Tibial artery (tissue), 4 donors: ENCODE results near the gene B4GALT1.

ENCODE experiments used
- DNase-seq, 2 donors: peaks; one replicate each; pipeline ENCODE4 v3.0.0-alpha.2; 2019
- H3K27ac ChIP-seq, 2 donors: fragments of 200-600 bp; sonication (generic) in 1 of 2; 1 replicate in 1 of 2; 2 replicates in 1 of 2; pipeline ENCODE4 v1.5.1; 2018 to 2019; ENCODE audit warnings: mild to moderate bottlenecking in 1 of 2
- H3K27me3 ChIP-seq, 2 donors: fragments of 200-600 bp; sonication (generic) in 1 of 2; one replicate each; pipeline versions ENCODE4 v1.5.1 to v1.6.0; 2016 to 2019
- H3K36me3 ChIP-seq, 3 donors: fragments of 200-600 bp; sonication (generic) in 2 of 3; one replicate each; pipeline ENCODE4 v1.5.1; 2016 to 2019; ENCODE audit warnings: mild to moderate bottlenecking in 2 of 3
- H3K4me1 ChIP-seq, 4 donors: fragments of 200-600 bp; sonication (generic) in 2 of 4; 1 replicate in 3 of 4; 2 replicates in 1 of 4; pipeline ENCODE4 v1.5.1; 2016 to 2019
- H3K4me3 ChIP-seq, 2 donors: fragments of 200-600 bp; sonication (generic) in 1 of 2; 1 replicate in 1 of 2; 2 replicates in 1 of 2; pipeline ENCODE4 v1.5.1; 2018 to 2019; ENCODE audit warnings: mild to moderate bottlenecking in 2 of 2
- H3K9me3 ChIP-seq, 3 donors: fragments of 200-600 bp; sonication (generic) in 1 of 3; one replicate each; pipeline ENCODE4 v1.5.1; 2016 to 2019
- CTCF ChIP-seq, 2 experiments: fragments of 200-600 bp in 1 of 2; fragments of 450-650 bp in 1 of 2; IDR thresholded peaks; one replicate each; pipeline ENCODE4 v1.5.1; 2017 to 2019; ENCODE audit warnings: antibody characterized with exemption in 2 of 2, mild to moderate bottlenecking in 1 of 2, moderate library complexity in 1 of 2
- intact Hi-C: fragments of 100-400 bp; cut with DNase I; formaldehyde crosslinking; loops from one replicate; pipeline ENCODE4 v1.15.0; 2023; ENCODE audit warnings: low total_unique reads

Gene B4GALT1

GRCh38 chr9:33081128-33081851 lies 85.8 kb downstream of the B4GALT1 start:
- TF ChIP-seq CTCF (IDR thresholded peaks at IDR 0.05) = peak; percentile 63 to 91
- no peaks in the 10 kb centered on the region for H3K9me3 ChIP-seq
- peaks cover 0 to 35% (median 24%) of the 10 kb centered on the region in 4 donors for H3K4me1 ChIP-seq
- H3K4me3 ChIP-seq = no peak overlapping the region
- no peaks in the 10 kb centered on the region for H3K27me3 ChIP-seq
- peak in 1 of 2 donors; percentile 69 for DNase-seq
- intact Hi-C loops = loop anchor here (5.0 kb wide), 1 partner anchor 86 kb away; the partner anchor contains the start of gene B4GALT1
- H3K36me3 ChIP-seq = no peaks in the 10 kb centered on the region
- H3K27ac ChIP-seq = peak overlapping the region; percentile 47 to 52

- TF ChIP-seq CTCF (IDR thresholded peaks at IDR 0.05) = no peak
- DNase-seq = no peak
These were observed 86.6 kb downstream of the B4GALT1 start for GRCh38 chr9:33080534-33080933.

GRCh38 chr9:33076046-33077004 lies 90.8 kb downstream of the B4GALT1 start, which contains the start of gene SMU1:
TSS of gene SMU1 (minus strand) at chr9:33076674. CDS start at chr9:33076608, 66 bp downstream.
- DNase-seq = peak; percentile 97 to 98
- H3K27ac ChIP-seq = peak within 1 kb of the TSS; percentile 90 to 92
- peaks cover 5 to 31% (median 21%) of the 10 kb centered on the region in 3 donors for H3K36me3 ChIP-seq
- no peaks in the 10 kb centered on the region for H3K27me3 ChIP-seq
- no peaks in the 10 kb centered on the region for H3K9me3 ChIP-seq
- peaks cover 0 to 27% (median 11%) of the 10 kb centered on the region in 4 donors for H3K4me1 ChIP-seq
- intact Hi-C loops = no loop called here
- H3K4me3 ChIP-seq = peak within 1 kb of the TSS; percentile 69 to 79
- no peak for TF ChIP-seq CTCF (IDR thresholded peaks at IDR 0.05)

More at GRCh38 chr9:33080534-33080933, 86.6 kb downstream of the B4GALT1 start:
- Histone ChIP-seq H3K27me3 (no peaks in the 10 kb centered on the region), H3K36me3 (no peaks in the 10 kb centered on the region), H3K4me3 (no peak overlapping the region), H3K27ac (peak overlapping the region in 1 of 2 donors; percentile 47), H3K4me1 (peaks cover 0 to 39% (median 26%) of the 10 kb centered on the region in 4 donors), H3K9me3 (no peaks in the 10 kb centered on the region)
- intact Hi-C loops = loop anchor here (5.0 kb wide), 1 partner anchor 87 kb away; the partner anchor contains the start of gene B4GALT1

GRCh38 chr9:33068991-33069390 lies 98.1 kb downstream of the B4GALT1 start:
- Histone ChIP-seq H3K4me3 (no peak overlapping the region), H3K4me1 (peaks cover 0 to 29% (median 20%) of the 10 kb centered on the region in 4 donors), H3K9me3 (no peaks in the 10 kb centered on the region), H3K27me3 (no peaks in the 10 kb centered on the region), H3K27ac (peak overlapping the region; percentile 38 to 45), H3K36me3 (peaks cover 31 to 78% (median 61%) of the 10 kb centered on the region in 3 donors)
- no peak for TF ChIP-seq CTCF (IDR thresholded peaks at IDR 0.05)
- intact Hi-C loops = no loop called here
- DNase-seq = no peak
